Activated CD4-positive, alpha-beta T cell treated with anti-CD3 and anti-CD28 coated beads, Interleukin-2, amount 50 U/mL, for 48 hours (primary cell): ENCODE data around the gene NSUN4.

Experiments
- DNase-seq, 2 experiments: peaks; one replicate each; pipeline ENCODE4 v3.0.0-alpha.2; 2020

Gene NSUN4

DNA sequence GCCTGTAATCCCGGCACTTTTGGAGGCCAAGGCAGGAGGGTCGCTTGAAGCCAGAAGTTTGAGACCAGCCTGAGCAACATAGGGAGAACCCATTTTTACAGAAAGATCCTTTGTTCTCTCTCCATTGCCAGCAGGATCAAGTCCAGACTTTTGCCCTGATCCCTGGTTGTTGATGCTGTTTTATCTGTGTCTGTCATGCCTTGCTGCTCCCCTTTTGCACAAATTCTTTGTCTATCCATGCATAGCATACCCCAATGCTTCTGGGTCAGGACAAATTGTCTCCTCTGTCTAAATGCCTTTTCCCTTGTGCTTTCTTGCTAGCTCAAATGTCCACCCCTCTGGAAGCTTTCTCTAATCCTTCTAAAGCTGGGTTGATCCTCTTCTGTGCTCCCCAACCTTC lies 28.2 kb downstream of the NSUN4 start:
- DNase-seq: no peak

DNA sequence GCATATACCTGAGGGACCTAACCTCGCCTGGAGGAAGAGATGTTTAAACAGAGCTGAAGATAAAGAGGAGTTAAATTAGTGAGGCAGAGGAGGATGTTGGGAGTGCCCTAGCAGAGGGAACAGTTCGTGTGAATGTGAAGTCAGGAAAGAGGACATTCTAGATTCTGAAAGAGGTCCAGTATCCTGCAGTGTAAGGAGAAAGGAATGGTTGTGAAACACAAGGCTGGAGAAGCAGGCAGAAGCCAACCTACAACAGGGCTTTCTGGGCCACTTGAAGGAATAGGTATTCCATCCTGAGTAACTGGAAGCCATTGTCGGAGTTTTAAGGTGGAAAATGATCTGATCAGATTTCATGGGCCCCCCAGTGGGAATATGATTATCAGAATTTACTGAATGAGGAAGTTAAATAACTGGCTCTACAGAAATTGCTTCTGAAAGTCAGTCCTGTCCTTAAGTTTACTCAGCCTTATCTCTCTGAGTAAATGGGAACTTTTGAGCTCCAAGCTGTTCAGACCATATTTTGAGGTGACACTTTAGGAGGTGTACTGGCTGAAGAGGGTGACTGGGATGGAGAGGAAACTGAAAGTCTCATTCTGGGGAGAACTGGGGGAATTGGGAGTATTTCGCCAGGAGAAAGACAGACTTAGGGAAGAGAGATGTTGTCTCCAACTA lies 29.1 kb downstream of the NSUN4 start:
- no peak for DNase-seq

DNA sequence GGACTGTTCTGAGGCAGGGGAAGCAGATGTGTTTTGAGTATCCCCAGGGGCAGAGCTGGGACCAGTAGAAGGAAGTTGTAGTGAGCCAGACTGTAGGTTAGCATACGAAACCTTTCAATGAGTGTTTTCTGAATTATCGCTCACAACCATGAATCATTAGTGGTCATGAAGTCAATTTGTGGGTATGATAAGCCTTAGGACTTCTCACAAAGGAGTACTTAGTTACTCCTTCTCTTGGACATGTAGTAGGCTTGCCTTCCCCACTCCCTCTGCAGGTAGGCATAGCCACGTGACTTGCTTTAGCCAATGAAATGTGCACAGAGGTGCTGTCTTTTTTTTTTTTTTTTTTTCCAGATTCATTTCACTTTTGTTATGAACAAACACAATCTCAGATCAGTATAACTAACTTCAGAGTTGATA lies 29.6 kb downstream of the NSUN4 start:
- no peak for DNase-seq

DNA sequence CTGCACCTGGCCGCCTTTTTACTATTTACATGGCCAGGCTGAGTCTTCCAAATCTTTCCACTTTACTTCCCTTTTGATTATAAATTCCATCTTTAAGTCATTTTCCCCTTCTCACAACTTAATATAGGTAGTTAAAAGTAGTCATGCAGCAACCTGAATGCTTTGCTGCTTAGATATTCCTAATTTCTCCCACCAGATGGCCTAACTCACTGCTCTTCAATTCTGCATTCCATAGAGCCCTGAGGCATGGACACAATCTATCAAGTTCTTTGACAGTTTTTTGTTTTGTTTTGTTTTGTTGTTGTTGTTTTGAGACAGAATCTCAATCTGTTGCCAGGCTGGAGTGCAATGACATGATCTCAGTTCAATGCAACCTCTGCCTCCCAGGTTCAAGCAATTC lies 31.8 kb downstream of the NSUN4 start:
- DNase-seq: no peak

DNA sequence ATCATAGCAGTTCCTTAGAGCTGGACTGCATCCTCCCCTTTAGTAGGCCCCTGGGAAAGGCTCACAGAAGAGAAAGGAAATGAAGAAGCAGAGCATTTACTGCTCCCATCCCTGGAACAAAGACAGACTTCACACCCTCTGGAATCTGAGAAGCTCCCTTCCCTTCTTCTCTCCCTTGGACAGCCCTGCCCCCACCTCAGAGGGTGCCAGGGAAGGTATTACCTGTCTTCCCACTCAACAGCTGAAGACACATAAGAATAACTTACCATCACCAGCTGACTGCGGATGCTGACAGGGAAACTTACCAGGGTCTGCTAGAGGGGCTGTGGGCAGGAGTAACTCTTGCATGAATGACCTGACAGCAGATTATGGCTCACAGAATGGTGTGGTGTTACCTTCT lies 39.4 kb downstream of the NSUN4 start:
- DNase-seq: no peak

DNA sequence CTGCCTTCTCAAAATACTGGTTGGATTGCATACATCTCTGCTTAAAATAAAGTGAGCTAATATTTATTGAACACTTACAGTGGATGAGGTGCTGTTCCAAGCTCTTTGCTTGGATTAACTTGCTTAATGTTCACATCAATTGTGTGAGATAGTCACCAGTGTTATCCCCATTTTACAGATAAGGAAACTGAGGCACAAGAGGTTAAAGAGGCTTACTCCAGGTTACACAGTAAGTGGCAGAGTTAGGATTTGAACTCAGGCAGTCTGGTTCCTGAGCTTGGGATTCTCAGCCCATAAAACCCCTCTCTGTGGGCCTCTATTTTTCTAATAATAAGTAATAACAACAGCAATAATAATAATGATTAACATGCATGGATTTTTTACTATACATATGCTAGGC lies 39.9 kb downstream of the NSUN4 start:
- DNase-seq: no peak

DNA sequence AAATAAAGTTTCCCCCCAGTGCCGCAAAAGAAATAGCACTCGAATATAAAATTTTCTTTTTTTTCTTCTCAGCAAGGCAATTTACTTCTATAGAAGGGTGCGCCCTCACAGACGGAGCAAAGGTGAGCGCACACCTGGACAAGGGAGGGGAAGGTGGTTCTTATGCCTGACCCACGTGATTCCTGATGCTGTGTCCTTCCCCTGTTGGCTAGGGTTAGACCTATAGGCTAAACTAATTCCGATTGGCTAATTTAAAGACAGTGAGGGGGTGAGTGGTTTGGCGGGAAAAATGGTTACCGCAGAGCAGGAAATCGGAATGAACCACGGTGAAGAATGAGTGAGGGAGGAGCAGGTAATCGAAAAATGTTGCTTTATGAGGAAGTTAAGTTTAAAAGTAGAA lies 52.9 kb downstream of the NSUN4 start:
- DNase-seq: no peak

DNA sequence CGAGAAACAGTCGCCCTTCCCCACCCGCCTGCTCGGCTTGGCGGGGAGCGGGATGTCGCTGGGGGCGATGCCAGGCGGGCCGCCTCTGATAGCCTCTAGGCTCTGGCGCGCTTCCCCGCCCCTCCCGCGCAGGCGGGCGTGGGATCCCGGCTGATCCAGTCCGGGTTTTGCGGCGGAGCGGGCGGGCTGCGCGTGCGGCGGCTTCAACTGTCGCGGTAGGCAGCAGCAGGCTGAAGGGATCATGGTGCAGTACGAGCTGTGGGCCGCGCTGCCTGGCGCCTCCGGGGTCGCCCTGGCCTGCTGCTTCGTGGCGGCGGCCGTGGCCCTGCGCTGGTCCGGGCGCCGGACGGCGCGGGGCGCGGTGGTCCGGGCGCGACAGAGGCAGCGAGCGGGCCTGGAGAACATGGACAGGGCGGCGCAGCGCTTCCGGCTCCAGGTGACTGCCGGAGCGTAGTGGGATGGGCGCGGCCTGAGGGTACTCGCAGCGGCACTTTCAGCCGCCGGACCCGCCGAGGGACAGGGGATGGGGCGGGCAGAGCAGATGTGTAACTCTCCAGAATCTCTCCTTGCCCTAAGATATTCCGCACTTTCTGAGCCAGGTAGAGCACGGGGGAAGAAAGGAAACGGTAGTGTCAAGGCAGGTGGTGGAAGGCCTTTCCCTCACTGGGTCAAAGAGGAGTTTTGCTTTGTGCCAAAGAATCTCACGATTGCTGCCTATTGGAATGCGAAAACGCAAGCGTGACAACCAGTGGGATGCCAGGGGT lies 53.7 kb downstream of the NSUN4 start, which contains the start of gene FAAH:
Gene FAAH (plus strand): TSS at position 210 of the 764 bp plus-strand sequence. CDS start 32 bp downstream, at position 242.
- DNase-seq: peak; percentile 47 to 53

DNA sequence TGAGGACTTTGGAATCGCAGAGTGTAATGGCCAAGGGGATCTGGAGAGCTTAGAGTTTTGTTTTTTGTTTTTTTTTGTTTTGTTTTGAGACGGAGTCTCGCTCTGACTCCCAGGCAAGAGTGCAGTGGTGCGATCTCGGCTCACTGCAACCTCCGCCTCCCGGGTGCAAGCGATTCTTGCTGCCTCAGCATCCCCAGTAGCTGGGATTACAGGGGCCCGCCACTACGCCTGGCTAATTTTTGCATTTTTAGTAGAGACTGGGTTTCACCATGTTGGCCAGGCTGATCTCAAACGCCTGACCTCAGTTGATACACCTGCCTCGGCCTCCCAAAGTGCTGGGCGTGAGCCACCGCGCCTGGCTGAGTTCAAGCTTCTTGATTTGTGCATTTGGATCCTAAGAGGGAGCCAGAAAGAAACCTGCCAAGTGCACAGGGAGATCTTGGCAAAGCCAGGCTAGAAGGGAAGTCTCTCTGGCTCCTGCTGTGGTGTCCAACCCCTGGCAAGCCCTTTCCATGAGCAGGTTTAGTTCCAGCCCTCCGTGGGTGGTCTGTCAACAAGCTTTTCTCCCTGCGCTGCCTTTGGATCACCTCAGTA lies 54.4 kb downstream of the NSUN4 start:
- DNase-seq: no peak

DNA sequence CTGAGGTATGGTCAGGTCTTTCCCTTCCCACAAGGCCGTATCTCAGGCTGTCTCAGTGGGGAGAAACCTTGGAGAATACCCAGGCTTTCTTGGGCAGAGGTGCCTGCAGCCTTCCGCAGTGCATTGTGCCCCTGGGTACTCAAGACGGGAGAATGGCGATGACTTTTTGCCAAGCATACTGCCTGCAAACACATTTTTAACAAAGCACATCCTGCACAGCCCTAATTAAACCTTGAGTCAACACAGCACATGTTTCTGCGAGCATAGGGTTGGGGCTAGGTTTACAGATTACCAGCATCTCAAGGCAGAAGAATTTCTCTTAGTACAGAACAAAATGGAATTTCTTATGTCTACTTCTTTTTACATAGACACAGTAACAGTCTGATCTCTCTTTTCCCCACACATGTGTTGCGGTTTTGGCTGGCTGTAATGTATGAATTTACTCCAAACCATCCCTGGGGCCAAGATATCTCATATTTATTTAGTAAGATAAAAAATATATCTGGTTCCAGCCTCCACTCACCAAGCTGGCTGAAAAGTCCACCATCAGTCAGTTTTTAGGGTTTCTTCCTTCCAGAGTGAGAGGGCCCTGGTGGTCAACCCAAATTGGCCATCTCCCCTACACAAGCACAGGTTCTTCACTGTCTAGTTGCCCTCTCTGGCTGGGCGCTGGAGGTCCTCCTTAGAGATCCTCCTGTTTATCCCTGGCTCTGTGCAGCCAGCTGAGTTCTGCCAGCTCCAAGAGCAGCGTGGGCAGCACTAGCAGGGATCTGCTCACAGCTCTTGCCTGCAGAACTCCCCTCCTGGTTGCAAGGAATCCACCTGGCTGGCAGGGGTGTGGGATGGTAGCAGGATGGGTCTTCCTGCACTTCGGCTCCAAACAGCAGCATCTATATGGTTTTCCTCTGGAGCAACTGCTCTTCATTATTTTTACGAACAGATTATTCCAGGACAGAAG lies 56.1 kb downstream of the NSUN4 start:
- no peak for DNase-seq

DNA sequence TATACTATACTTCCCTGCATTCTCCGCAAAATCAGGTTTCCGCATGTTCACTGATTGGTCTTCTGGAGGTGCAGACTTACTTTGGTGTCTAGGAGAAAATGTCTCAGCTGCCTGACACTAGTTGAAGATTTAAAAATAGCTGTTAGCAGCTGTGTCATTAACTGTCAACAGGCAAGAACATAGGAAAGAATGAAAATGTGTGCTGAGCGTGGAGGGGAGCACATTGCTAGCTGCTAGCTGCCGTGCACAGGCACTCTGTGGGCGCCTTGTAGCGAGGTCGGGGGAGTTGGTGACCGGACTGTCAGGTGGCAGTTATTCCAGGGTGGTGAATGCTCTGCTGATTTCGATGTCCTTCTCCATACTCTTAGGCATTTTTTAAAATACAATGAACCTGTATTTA lies 58.7 kb downstream of the NSUN4 start:
- DNase-seq: no peak

DNA sequence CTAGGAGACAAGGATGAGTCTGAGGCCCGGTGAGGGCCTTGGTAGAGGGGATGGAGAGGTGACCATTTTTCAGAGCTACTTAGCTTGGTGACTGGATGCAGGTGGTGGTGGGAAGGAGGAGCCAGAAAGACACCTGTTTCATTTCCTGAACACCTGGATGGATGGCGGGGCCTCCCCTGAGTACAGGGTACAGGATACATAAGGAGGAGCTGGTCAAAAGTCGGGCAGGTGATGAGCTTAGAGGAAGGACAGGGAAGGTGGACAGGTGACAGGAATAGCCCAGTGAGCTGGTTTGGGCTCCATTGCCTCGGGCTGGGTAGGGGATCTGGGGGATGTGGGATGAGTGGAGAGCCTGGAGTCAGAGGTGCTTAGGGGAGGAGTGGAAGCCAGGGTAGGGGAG lies 59.8 kb downstream of the NSUN4 start:
- DNase-seq: no peak

DNA sequence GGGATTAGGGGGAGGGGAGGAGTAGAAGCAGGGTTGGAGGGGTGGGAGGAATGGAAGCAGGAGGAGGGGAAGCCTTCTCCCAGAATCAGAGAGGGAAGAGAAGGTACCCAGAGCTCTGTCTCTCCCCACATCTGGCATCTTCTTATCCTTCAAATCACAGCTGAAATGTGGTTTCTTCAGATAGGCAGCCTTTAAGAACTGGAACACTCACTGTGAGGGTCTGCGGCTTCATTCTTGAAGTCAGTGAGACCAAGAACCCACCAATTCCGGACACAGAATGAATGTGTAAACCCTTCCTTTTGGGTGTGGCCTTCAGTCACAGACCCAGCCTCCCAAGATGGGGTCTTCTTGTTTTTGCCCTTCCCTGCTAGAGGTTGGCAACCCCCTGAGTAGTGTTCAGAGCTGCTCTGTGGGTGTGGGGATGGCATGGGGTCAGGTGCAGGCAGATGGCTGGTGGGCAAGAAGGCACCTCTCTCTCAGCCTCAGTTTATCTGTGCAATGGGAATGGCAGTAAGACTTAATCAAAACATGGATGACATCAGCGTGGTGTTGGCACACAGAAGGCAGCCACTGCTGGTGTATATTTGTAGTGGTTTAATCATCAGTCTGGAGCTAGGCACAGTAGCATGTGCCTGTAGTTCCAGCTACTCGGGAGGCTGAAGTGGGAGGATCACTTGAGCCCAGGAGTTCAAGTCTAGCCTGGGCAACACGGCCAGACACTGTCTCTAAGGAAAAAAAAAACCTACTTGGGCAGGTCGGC lies 60.7 kb downstream of the NSUN4 start:
- DNase-seq: no peak

DNA sequence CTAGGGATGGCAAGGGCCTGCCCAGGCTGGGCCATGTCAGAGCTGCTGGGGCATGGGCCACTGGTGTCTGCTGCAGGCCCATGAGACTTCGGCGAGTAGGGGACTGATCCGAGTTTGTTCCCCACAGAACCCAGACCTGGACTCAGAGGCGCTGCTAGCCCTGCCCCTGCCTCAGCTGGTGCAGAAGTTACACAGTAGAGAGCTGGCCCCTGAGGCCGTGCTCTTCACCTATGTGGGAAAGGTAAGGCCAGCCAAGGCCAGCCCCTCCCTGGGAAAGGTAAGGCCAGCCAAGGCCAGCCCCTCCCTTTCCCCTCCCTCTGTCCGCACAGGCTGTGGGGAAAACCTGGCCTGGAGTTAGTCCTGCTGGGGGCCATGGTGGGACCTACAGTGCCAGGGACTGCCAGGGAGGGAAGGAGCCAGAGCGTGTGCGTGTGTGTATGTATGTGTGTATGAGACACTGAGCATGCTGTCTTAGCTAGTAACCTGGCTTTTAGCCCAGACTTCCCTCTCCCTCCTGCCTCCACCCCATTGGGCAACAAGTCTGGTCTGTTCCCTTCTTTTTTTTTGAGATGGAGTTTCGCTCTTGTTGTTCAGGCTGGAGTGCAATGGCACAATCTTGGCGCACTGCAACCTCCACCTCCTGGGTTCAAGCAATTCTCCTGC lies 61.5 kb downstream of the NSUN4 start:
- no peak for DNase-seq

DNA sequence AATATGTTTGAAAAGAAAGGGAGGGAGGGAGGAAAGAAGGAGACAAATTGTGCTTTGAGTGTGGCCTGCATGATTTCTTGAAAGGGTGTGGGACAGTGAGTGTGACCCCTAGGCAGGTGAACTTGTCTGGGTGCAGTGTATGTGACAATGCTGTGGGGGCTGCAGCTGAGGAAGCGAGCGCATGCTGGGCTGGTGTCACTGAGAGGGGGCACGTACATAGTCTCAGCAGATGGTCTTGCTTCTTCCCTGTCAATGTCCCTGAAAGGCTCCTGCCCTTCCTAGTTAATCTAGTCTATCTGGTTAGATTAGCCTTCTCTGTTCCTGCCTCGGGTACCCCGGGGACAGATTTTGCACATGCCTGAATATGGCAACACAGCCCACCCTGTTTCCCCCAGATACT lies 63.3 kb downstream of the NSUN4 start:
- DNase-seq: no peak

DNA sequence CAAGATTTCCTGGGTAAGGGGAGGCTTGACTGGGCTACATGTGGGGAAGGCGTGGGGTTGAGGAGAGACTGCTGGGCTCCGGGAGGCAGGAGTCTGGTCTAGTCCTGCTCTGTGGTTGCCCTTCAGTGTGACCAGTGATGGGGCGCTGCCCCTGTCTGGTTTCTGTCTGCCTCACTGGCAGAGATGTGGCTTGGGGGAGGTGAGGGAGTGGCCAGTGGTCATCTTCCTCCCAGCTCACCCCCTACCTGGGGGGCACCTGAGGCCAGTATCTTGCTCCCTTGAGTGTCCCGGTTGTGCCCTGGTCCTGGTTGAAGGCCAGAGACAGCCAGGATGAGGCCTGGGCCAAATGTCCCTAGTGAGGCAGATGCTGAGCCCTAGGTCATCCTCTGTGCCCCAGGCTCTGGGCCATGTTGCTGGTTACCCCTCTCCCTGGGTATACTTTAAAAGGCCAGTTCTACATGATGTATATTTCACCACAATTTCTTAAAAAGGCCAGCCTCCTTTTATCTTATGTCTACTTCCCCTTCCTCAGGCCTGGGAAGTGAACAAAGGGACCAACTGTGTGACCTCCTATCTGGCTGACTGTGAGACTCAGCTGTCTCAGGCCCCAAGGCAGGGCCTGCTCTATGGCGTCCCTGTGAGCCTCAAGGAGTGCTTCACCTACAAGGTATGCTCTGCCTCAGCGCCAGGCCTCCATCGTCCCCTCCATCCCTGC lies 64.0 kb downstream of the NSUN4 start:
- no peak for DNase-seq

DNA sequence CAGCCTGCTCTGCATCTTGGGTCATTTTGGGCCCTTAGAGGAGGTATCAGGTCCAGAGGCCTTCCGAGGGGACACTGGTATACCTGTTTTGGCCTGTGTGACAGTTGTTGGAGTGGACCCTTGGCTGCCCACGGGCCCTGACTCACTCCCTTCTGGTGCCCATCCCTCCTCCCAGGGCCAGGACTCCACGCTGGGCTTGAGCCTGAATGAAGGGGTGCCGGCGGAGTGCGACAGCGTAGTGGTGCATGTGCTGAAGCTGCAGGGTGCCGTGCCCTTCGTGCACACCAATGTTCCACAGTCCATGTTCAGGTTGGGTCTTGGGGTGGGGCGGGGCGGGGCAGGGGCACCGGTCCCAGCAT lies 64.6 kb downstream of the NSUN4 start:
- DNase-seq: no peak

DNA sequence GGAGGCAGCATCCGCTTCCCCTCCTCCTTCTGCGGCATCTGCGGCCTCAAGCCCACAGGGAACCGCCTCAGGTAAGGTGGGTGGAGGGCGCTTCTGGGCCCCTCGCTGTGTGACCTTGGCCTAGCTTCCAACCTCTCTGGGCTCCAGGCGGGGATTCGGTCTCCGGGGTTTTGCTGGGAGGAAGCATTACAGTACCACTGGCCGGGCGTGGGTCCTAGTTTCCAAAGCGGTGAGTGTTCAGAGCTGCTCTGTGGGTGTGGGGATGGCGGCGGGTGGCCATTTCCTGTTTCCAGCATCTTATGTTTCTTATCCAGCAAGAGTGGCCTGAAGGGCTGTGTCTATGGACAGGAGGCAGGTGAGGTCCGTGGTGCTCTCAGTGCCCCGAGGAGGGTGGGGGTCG lies 65.1 kb downstream of the NSUN4 start:
- DNase-seq: no peak

DNA sequence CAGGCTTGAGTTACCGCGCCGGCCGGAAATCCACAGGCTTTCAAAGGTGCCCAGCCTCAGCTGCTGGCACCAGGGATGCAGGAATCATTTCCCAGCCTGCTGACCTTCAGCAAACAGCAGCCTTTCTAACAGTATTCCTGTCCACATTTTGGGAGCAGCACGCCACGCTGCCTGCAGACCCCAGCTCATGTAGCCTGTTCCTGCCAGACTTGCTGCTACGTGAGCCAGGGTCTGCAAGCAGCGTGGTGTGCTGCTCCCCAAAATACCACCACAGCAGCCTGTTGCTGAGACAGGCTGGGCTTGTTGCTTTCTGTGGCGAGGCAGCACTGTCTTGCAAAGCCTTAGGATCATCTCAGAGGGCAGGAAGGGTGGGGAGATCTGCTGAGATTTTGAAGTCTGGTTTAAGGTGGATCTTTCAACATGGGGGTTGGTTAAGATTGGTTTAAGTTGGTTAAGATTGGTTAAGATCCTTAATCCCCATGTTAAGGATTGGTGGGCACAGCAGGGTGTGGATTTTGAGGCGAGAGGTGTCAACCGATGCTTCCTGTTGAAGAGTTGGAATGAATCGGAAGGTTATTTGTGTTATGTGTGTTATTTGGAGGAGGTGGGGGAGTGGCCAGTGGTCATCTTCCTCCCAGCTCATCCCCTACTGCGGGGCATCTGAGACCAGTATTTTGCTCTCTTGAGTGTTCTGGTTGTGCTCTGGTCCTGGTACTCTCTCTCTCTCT lies 66.4 kb downstream of the NSUN4 start:
- DNase-seq: no peak

DNA sequence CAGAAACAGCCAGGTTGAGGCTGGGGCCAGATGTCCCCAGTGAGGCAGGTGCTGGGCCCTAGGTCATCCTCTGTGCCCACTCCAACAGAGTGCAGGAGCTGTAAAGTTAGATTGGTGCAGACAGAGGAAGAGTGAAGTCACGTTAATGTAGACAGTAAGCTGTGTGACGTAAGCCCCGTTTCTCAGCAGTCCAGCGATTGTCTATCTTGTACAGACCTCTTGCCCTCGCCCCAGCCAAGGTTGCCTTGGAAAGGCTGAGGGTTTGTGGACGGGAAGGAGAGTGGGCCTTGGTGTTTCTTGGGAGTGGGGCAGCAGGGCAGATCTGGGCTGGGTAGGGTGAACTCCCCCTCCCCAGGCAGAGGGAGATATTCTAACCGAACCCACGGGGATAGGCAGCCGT lies 67.0 kb downstream of the NSUN4 start:
- no peak for DNase-seq
